GM23338 (cell line): Measurements from ENCODE around the gene VAV3.
"Not testable (repeated sequence)": the region's sequence is repeated elsewhere in the genome, so short reads cannot be mapped to it uniquely, and the experiment has no call there.

Experiments
- CREB1 ChIP-seq: fragments of 250-450 bp; sonication (Bioruptor Pico); IDR thresholded peaks from 2 replicates; pipeline ENCODE4 v1.5.0; 2020; ENCODE audit warnings: low read depth, mild to moderate bottlenecking, moderate library complexity
- CTCF ChIP-seq, 2 experiments: fragments of 200-600 bp in 1 of 2; sonication (generic) in 1 of 2; conservative IDR thresholded peaks; 2 replicates each; pipeline versions ENCODE4 v1.5.1 to v1.6.1; 2016 to 2017; ENCODE audit warnings: antibody characterized with exemption in 2 of 2, low read depth in 2 of 2, mild to moderate bottlenecking in 2 of 2, moderate library complexity in 1 of 2
- EZH2 ChIP-seq: fragments of 200-600 bp; sonication (generic); IDR thresholded peaks from one replicate; pipeline ENCODE4 v1.8.0; 2017; ENCODE audit warnings: antibody characterized with exemption, mild to moderate bottlenecking, low read depth; ENCODE audit not compliant: unreplicated experiment
- POLR2AphosphoS5 ChIP-seq: IDR thresholded peaks from 2 replicates; pipeline ENCODE4 v1.6.1; 2016; ENCODE audit warnings: antibody characterized with exemption, low read depth
- REST ChIP-seq: IDR thresholded peaks from one replicate; pipeline ENCODE4 v1.6.1; 2018; ENCODE audit warnings: antibody characterized with exemption; ENCODE audit not compliant: unreplicated experiment
- ZNF331 ChIP-seq: fragments of 250-450 bp; sonication (Bioruptor Pico); IDR thresholded peaks from 2 replicates; pipeline ENCODE4 v1.5.0; 2020; ENCODE audit warnings: low read depth, mild to moderate bottlenecking, moderate library complexity

- TF ChIP-seq CTCF (conservative IDR thresholded peaks at IDR 0.05; ENCODE audit: low read depth in 2 of 2); POLR2AphosphoS5; REST; CREB1 (CRISPR knock-in tag); EZH2; ZNF331: not testable (repeated sequence)
These were observed 244.8 kb downstream of the VAV3 start for GRCh38 chr1:107720210-107720609.
